ENCODE measurements around the gene ITPR3.
A peak's percentile ranks its signal among the peaks of the same experiment; 100 is the strongest.

Gene ITPR3

DNA sequence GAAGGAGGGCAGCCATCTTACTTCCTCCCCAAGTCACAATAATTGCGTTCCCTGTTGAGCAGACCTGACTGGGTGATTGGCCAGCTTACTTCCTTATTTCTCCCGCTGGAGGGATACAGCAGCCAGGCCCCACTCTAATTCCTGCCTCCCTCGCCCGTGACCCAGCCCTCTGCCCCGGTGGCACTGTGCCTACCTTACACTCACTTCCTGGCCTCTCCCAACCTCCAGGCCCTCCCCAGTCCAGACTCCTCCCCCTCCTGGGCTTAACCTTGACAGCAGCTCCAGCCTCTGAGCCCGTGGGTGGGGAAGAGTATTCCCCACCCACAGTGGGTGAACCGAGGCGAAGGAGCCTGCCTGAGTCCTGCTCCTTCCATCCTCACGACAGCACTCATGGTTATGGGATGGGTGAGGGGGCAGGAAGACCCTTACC lies 44.0 kb upstream of the ITPR3 start:
- no peak for DNase-seq (ENCODE audit: low spot score)
- Histone ChIP-seq H3K27me3 (ENCODE audit: control insufficient read depth in 3 of 3, insufficient read depth in 3 of 3, low read depth in 1 of 3, low read length in 3 of 3) (no peaks in the 10 kb centered on the region), H3K4me2 (ENCODE audit: insufficient read depth, low read length, poor library complexity, severe bottlenecking) (no peak overlapping the region), H2BK15ac (ENCODE audit: low read length) (no peak overlapping the region), H3K4me1 (ENCODE audit: control insufficient read depth in 2 of 2, insufficient read depth in 1 of 2, low read depth in 1 of 2, low read length in 2 of 2) (peaks cover 2 to 5% of the 10 kb centered on the region in 2 donors), H3K18ac (ENCODE audit: low read length) (no peak overlapping the region), H2AFZ (ENCODE audit: low read length) (no peak overlapping the region), H3K27ac (replicated peaks; ENCODE audit: low read length) (no peak overlapping the region), H3K4me3 (ENCODE audit: low read length in 2 of 2) (no peak overlapping the region), H3K9me3 (replicated peaks in 1 of 2; ENCODE audit: control insufficient read depth in 2 of 2, insufficient read depth in 1 of 2, low read depth in 1 of 2, low read length in 2 of 2) (no peaks in the 10 kb centered on the region), H2BK120ac (ENCODE audit: low read depth, low read length) (no peak overlapping the region), H4K8ac (ENCODE audit: low read depth, low read length) (no peak overlapping the region), H2BK12ac (ENCODE audit: low read length) (no peak overlapping the region), H3K79me1 (ENCODE audit: low read depth, low read length) (peaks cover 17% of the 10 kb centered on the region), H3K36me3 (replicated peaks in 1 of 2; ENCODE audit: control insufficient read depth in 2 of 2, insufficient read depth in 2 of 2, low read length in 2 of 2) (peaks cover 16 to 46% of the 10 kb centered on the region in 2 donors), H3K4ac (ENCODE audit: low read length) (no peak overlapping the region), H3K14ac (ENCODE audit: low read length) (no peak overlapping the region), H4K91ac (ENCODE audit: low read depth, low read length, poor library complexity) (no peak overlapping the region), H3K9ac (ENCODE audit: low read depth, low read length, poor library complexity) (no peak overlapping the region), H3K23ac (ENCODE audit: low read depth, low read length, poor library complexity) (peak overlapping the region; percentile 55), H2AK5ac (ENCODE audit: low read depth, low read length) (no peak overlapping the region), H2BK5ac (ENCODE audit: low read length) (no peak overlapping the region)
- WGBS, 2 donors (ENCODE audit: extremely low coverage in 2 of 2, insufficient read length in 2 of 2, insufficient replicate concordance in 1 of 2): no CpG with 5 or more reads among the region's 9 CpGs

DNA sequence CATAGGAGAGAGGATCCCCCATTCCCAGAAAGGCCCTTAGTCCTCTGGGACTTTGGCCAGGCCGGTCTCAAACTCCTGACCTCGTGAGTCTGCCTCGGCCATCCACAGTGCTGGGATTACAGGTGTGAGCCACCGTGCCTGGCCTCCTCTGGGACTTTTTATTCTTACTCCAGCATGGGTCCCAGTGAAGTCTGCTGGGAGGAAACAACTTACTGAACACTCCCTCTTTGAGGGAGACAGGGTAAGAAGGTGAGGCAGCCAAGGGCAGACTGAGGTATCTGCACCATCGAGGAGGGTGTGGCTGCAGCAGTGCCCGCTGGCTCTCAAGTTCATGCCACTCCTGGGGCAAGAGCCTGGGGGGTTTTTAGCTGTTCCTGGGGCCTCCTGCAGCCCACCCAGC lies 43.4 kb upstream of the ITPR3 start:
- no peak for DNase-seq (ENCODE audit: low spot score)
- Histone ChIP-seq H3K36me3 (replicated peaks in 1 of 2; ENCODE audit: control insufficient read depth in 2 of 2, insufficient read depth in 2 of 2, low read length in 2 of 2) (peaks cover 16 to 43% of the 10 kb centered on the region in 2 donors), H4K8ac (ENCODE audit: low read depth, low read length) (no peak overlapping the region), H3K14ac (ENCODE audit: low read length) (no peak overlapping the region), H3K27ac (replicated peaks; ENCODE audit: low read length) (no peak overlapping the region), H2AFZ (ENCODE audit: low read length) (no peak overlapping the region), H3K23ac (ENCODE audit: low read depth, low read length, poor library complexity) (no peak overlapping the region), H2BK120ac (ENCODE audit: low read depth, low read length) (no peak overlapping the region), H3K9me3 (replicated peaks in 1 of 2; ENCODE audit: control insufficient read depth in 2 of 2, insufficient read depth in 1 of 2, low read depth in 1 of 2, low read length in 2 of 2) (no peaks in the 10 kb centered on the region), H3K27me3 (ENCODE audit: control insufficient read depth in 3 of 3, insufficient read depth in 3 of 3, low read depth in 1 of 3, low read length in 3 of 3) (no peaks in the 10 kb centered on the region), H3K4me1 (ENCODE audit: control insufficient read depth in 2 of 2, insufficient read depth in 1 of 2, low read depth in 1 of 2, low read length in 2 of 2) (peaks cover 2 to 5% of the 10 kb centered on the region in 2 donors), H2BK12ac (ENCODE audit: low read length) (no peak overlapping the region), H3K4me3 (ENCODE audit: low read length in 2 of 2) (no peak overlapping the region), H2BK5ac (ENCODE audit: low read length) (no peak overlapping the region), H4K91ac (ENCODE audit: low read depth, low read length, poor library complexity) (no peak overlapping the region), H3K79me1 (ENCODE audit: low read depth, low read length) (peaks cover 17% of the 10 kb centered on the region), H3K18ac (ENCODE audit: low read length) (no peak overlapping the region), H3K4ac (ENCODE audit: low read length) (no peak overlapping the region), H3K4me2 (ENCODE audit: insufficient read depth, low read length, poor library complexity, severe bottlenecking) (no peak overlapping the region), H2AK5ac (ENCODE audit: low read depth, low read length) (no peak overlapping the region), H3K9ac (ENCODE audit: low read depth, low read length, poor library complexity) (no peak overlapping the region), H2BK15ac (ENCODE audit: low read length) (no peak overlapping the region)
- no CpG with 5 or more reads among the region's 6 CpGs for WGBS, 2 donors (ENCODE audit: extremely low coverage in 2 of 2, insufficient read length in 2 of 2, insufficient replicate concordance in 1 of 2)

DNA sequence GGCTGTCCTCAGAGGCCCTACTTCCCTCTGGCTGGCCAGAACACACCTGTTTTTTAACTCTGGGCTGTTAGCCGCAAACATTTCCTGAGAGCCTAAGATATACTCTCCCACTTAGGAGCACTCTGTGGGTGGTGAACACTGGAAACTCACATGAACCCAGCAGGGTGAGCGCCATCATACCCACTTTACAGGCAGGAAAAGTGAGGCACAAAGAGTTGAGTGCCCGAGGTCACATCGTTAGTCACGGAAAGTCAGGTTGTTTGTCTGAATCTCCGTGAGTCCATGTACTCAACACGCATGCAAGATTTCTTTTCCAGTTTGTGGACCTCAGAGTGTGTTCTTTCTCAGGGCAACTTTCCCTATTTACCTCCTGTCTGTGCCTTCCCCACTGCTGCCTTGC lies 43.0 kb upstream of the ITPR3 start:
- Histone ChIP-seq H3K4ac (ENCODE audit: low read length) (no peak overlapping the region), H3K4me3 (ENCODE audit: low read length in 2 of 2) (peak overlapping the region in 1 of 2 donors; percentile 90), H3K18ac (ENCODE audit: low read length) (no peak overlapping the region), H3K27ac (replicated peaks; ENCODE audit: low read length) (no peak overlapping the region), H4K8ac (ENCODE audit: low read depth, low read length) (no peak overlapping the region), H3K27me3 (ENCODE audit: control insufficient read depth in 3 of 3, insufficient read depth in 3 of 3, low read depth in 1 of 3, low read length in 3 of 3) (no peaks in the 10 kb centered on the region), H3K9ac (ENCODE audit: low read depth, low read length, poor library complexity) (no peak overlapping the region), H3K23ac (ENCODE audit: low read depth, low read length, poor library complexity) (no peak overlapping the region), H2BK15ac (ENCODE audit: low read length) (no peak overlapping the region), H3K36me3 (replicated peaks in 1 of 2; ENCODE audit: control insufficient read depth in 2 of 2, insufficient read depth in 2 of 2, low read length in 2 of 2) (peaks cover 16 to 43% of the 10 kb centered on the region in 2 donors), H2BK120ac (ENCODE audit: low read depth, low read length) (no peak overlapping the region), H3K14ac (ENCODE audit: low read length) (no peak overlapping the region), H2BK12ac (ENCODE audit: low read length) (no peak overlapping the region), H2AFZ (ENCODE audit: low read length) (no peak overlapping the region), H2BK5ac (ENCODE audit: low read length) (no peak overlapping the region), H4K91ac (ENCODE audit: low read depth, low read length, poor library complexity) (no peak overlapping the region), H3K9me3 (replicated peaks in 1 of 2; ENCODE audit: control insufficient read depth in 2 of 2, insufficient read depth in 1 of 2, low read depth in 1 of 2, low read length in 2 of 2) (no peaks in the 10 kb centered on the region), H3K4me2 (ENCODE audit: insufficient read depth, low read length, poor library complexity, severe bottlenecking) (no peak overlapping the region), H3K4me1 (ENCODE audit: control insufficient read depth in 2 of 2, insufficient read depth in 1 of 2, low read depth in 1 of 2, low read length in 2 of 2) (peaks cover 2 to 5% of the 10 kb centered on the region in 2 donors), H2AK5ac (ENCODE audit: low read depth, low read length) (no peak overlapping the region), H3K79me1 (ENCODE audit: low read depth, low read length) (peaks cover 17% of the 10 kb centered on the region)
- no peak for DNase-seq (ENCODE audit: low spot score)
- no CpG with 5 or more reads among the region's 7 CpGs for WGBS, 2 donors (ENCODE audit: extremely low coverage in 2 of 2, insufficient read length in 2 of 2, insufficient replicate concordance in 1 of 2)

GRCh38 chr6:33578588-33579011 lies 42.5 kb upstream of the ITPR3 start:
- Histone ChIP-seq H4K8ac (ENCODE audit: low read depth, low read length) (no peak overlapping the region), H2BK5ac (ENCODE audit: low read length) (no peak overlapping the region), H2AFZ (ENCODE audit: low read length) (no peak overlapping the region), H3K36me3 (replicated peaks in 1 of 2; ENCODE audit: control insufficient read depth in 2 of 2, insufficient read depth in 2 of 2, low read length in 2 of 2) (peaks cover 16 to 43% of the 10 kb centered on the region in 2 donors), H3K27me3 (ENCODE audit: control insufficient read depth in 3 of 3, insufficient read depth in 3 of 3, low read depth in 1 of 3, low read length in 3 of 3) (no peaks in the 10 kb centered on the region), H3K4ac (ENCODE audit: low read length) (no peak overlapping the region), H4K91ac (ENCODE audit: low read depth, low read length, poor library complexity) (no peak overlapping the region), H2BK12ac (ENCODE audit: low read length) (no peak overlapping the region), H2BK15ac (ENCODE audit: low read length) (no peak overlapping the region), H3K23ac (ENCODE audit: low read depth, low read length, poor library complexity) (no peak overlapping the region), H3K79me1 (ENCODE audit: low read depth, low read length) (peaks cover 17% of the 10 kb centered on the region), H3K9me3 (replicated peaks in 1 of 2; ENCODE audit: control insufficient read depth in 2 of 2, insufficient read depth in 1 of 2, low read depth in 1 of 2, low read length in 2 of 2) (no peaks in the 10 kb centered on the region), H3K4me3 (ENCODE audit: low read length in 2 of 2) (peak overlapping the region in 1 of 2 donors; percentile 90), H3K4me1 (ENCODE audit: control insufficient read depth in 2 of 2, insufficient read depth in 1 of 2, low read depth in 1 of 2, low read length in 2 of 2) (peaks cover 2 to 5% of the 10 kb centered on the region in 2 donors), H3K18ac (ENCODE audit: low read length) (no peak overlapping the region), H3K27ac (replicated peaks; ENCODE audit: low read length) (no peak overlapping the region), H3K4me2 (ENCODE audit: insufficient read depth, low read length, poor library complexity, severe bottlenecking) (no peak overlapping the region), H3K9ac (ENCODE audit: low read depth, low read length, poor library complexity) (peak overlapping the region; percentile 63), H2AK5ac (ENCODE audit: low read depth, low read length) (no peak overlapping the region), H3K14ac (ENCODE audit: low read length) (no peak overlapping the region), H2BK120ac (ENCODE audit: low read depth, low read length) (no peak overlapping the region)
- no CpG with 5 or more reads among the region's 9 CpGs for WGBS, 2 donors (ENCODE audit: extremely low coverage in 2 of 2, insufficient read length in 2 of 2, insufficient replicate concordance in 1 of 2)
- DNase-seq (ENCODE audit: low spot score): no peak

Data from neuronal stem cell (in vitro differentiated cells).